D721Med (cell line): ENCODE data around the gene SPATA16.
"Not testable (repeated sequence)": the region's sequence is repeated elsewhere in the genome, so short reads cannot be mapped to it uniquely, and the experiment has no call there.

Experiments used
- DNase-seq: peaks from one replicate; pipeline ENCODE4 v3.0.0; 2011; ENCODE audit warnings: low spot score; ENCODE audit not compliant: insufficient read length
- FAIRE-seq: peaks from 2 replicates; lab custom pipeline; 2011; peaks lifted over from hg19 to GRCh38; lab: Jason Lieb, UNC
- TF ChIP-seq, protein P1 (sequence below): IDR thresholded peaks from 2 replicates; pipeline ENCODE4 v1.5.1; 2012; ENCODE audit warnings: mild to moderate bottlenecking, control low read depth; ENCODE audit not compliant: insufficient read depth; ENCODE audit errors: missing control alignments

SPATA16 gene

DNA sequence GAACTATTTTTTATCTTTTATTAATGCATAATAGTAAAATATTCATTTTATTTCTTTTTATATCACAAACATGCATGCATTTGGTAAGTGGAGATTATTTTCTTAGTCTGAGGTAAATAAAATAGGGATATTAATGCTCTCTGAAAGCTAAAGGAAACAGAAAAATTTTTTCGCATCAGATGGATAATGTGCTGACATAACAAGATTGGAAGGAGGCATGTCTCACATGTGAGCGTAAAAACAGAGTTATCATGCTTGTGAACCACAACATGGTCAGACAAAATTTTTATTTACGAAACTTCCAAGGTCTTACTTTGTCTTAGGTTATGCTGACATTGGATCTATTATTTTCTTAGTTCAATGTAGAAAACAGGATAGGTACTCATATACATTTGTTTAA is 166.1 kb downstream of the SPATA16 start:
- DNase-seq: no peak
- TF ChIP-seq, protein P1, sequence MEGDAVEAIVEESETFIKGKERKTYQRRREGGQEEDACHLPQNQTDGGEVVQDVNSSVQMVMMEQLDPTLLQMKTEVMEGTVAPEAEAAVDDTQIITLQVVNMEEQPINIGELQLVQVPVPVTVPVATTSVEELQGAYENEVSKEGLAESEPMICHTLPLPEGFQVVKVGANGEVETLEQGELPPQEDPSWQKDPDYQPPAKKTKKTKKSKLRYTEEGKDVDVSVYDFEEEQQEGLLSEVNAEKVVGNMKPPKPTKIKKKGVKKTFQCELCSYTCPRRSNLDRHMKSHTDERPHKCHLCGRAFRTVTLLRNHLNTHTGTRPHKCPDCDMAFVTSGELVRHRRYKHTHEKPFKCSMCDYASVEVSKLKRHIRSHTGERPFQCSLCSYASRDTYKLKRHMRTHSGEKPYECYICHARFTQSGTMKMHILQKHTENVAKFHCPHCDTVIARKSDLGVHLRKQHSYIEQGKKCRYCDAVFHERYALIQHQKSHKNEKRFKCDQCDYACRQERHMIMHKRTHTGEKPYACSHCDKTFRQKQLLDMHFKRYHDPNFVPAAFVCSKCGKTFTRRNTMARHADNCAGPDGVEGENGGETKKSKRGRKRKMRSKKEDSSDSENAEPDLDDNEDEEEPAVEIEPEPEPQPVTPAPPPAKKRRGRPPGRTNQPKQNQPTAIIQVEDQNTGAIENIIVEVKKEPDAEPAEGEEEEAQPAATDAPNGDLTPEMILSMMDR: no peak
- FAIRE-seq: no peak

DNA sequence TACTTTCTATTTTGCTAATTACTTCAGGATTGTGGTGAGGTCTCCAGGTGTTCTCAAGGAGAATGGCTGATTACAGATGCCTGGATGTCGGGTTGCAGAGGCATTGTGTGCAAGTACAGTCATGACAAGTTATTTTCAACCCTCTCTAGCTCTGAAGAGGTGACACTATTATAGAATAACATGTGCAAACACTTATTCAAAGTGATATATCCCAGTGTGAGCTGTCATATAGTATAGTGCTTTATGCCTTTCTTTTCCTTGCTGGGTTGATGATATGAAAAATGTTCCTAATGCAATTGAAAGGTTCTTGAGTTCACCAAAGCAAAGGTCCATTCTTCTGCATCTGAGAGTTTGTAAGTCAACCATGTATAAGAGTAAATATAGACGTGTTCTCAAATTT is 167.2 kb downstream of the SPATA16 start:
- DNase-seq: no peak
- no peak for FAIRE-seq
- TF ChIP-seq, protein P1: no peak

DNA sequence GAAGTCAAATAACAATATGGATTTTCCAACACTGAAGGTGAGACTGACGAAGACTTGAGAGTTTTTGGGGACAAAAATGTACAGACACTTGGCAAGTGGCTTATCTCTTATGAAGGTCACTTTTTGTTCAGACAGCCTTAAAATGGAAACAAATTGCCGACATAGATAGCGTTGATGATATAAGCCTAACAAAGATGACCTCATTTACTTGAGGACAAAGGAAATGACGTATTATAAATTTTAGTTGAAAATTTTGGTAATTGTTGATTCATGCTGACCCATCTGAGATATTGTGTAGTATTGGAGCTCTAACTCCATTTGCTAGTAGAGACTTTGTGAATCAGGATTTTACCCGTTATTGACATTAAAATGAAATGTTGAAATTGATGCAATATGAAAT is 168.3 kb downstream of the SPATA16 start:
- TF ChIP-seq, protein P1: no peak
- DNase-seq: no peak
- FAIRE-seq: no peak

DNA sequence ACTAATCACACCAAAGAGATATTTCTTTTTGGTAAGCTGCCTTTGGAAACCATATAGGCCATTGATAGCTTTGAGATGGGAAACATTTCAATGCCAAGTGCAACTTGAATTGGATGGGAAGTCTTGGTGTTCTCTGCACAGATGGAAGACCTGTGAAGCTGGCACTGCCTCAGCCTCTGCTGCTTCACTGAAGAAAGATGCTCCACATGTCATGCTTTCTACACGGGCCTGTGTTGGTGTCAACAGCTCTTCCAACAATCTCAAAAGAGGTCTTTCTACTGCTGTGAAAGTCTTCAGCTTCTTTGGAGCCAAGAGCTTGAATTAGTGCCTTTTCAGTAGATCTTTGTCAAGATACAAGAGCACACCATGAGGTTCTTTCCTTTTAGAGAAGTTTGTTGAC is 169.0 kb downstream of the SPATA16 start:
- TF ChIP-seq, protein P1: no peak
- FAIRE-seq (no peak), DNase-seq (no peak)

DNA sequence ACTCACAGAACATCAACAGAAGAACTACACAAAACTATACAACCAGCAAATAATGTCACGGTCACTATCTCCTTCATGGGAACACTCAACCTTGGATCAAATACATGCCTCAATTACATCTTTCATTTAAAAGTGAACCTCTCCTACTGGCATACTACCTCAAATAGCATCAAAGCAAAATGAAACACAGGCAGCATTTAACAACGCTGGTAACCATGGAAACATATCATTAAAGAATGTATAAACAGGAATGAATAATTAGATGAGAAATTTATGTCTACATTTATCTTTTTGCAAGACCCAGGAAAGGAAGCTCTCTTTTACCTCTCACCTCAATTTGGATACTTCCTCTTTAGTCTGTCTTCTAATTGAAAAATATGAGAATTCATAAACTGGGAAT is 172.4 kb downstream of the SPATA16 start:
- TF ChIP-seq, protein P1: no peak
- DNase-seq (no peak), FAIRE-seq (no peak)

DNA sequence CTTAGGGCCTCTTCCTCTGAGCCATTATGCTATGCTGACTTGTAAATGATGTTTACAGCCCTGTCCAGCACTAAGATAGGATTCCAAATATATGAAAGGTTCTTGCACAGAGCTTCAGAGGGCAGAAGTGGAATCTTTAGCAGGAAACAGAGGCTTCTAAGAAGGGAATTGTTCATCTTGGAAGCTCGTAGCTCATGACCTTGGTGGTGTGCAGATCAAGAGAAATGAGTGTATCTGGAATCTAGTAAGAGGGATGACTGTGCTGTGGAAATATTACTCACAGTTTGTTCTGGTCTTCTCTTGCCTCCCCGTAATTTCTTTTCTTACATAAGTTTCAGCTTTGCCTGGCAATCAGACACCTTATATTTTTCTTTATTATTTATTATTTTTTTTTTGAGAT is 175.8 kb downstream of the SPATA16 start:
- FAIRE-seq (no peak), DNase-seq (no peak)
- TF ChIP-seq, protein P1: no peak

DNA sequence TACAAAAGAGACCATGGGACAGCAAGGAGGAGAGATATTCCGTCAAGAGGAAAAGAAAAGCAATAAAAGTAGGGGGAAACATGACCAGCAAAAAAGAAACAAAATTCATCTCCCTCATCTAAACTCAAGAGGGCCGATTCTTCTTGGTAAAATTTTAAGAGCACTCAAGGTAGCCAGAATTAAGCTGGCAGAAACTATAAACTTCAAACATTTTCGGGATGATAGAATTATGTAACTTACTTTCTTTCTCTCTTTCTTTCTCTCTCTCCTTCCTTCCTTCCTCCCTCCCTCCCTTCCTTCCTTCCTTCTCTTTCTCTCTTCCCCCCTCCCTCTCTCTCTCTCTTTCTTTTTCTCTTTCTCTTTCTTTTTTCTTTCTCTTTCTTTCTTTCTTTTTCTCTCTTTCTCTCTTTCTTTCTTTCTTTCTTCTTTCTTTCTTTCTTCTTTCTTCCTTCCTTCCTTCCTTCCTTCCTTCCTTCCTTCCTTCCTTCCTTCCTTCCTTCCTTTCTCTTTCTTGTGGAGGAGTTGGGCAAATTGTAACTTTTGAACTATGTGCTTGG is 180.3 kb downstream of the SPATA16 start:
- DNase-seq, FAIRE-seq: not testable (repeated sequence)

DNA sequence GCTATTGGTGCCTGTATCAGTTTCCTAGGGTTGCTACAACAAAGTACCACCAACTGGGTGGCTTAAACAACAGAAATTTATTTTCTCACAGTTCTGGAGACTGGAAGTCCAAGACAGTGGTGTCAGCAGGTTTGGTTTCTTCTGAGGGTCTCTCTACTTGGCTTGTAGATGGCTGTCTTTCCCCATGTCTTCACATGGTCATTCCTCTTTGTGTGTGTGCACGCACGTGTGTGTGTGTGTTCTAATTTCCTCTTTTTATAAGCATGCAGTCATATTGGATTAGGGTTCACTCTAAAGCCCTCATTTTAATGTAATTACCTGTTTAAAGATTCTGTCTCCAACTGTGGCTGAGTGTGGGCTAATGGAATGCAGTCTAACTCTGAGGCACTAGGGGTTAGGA is 182.5 kb downstream of the SPATA16 start:
- TF ChIP-seq, protein P1: no peak
- no peak for DNase-seq
- no peak for FAIRE-seq
